IMR-90 (cell line): Measurements from ENCODE around the gene DACT1. TPM values are rescaled to one million over a fixed set of nuclear protein-coding genes. Genes with fewer than 3 reads are reported as not detected.

ENCODE experiments used
- polyA plus RNA-seq, 3 experiments: library from polyadenylated mRNA; depleted of rRNA; stranded (reverse); fragments of >200 nt; gene quantifications; 2 replicates each; pipeline ENCODE4 v1.2.3, GENCODE V29; 2012; ENCODE audit warnings: low replicate concordance in 1 of 3
- total RNA-seq: library from RNA; depleted of rRNA; stranded (reverse); fragments of >200 nt; gene quantifications from 2 replicates; pipeline ENCODE4 v1.2.3, GENCODE V29; 2012; rRNA removed

DACT1 gene
- total and polyA plus RNA-seq, 2 of the 4 experiments (the other 2 are of a cell fraction), result 6.5 to 9.7 TPM

Other genes with a start within 250 kb of the DACT1 start
- not detected in 2 replicates for gene TOMM20L, start 242.0 kb upstream of the DACT1 start, total RNA-seq
- gene TOMM20L, start 242.0 kb upstream of the DACT1 start, polyA plus RNA-seq (2012; rRNA removed), result not detected in 2 replicates
- gene TIMM9, start 210.4 kb upstream of the DACT1 start, total RNA-seq, result 27.8 and 49.7 TPM in 2 replicates
- 19.2 and 23.7 TPM in 2 replicates for gene TIMM9, start 210.4 kb upstream of the DACT1 start, polyA plus RNA-seq (2012; rRNA removed)
- gene KIAA0586, start 210.2 kb upstream of the DACT1 start, total RNA-seq, result 36.7 and 44.4 TPM in 2 replicates
- 9.4 and 9.5 TPM in 2 replicates for gene KIAA0586, start 210.2 kb upstream of the DACT1 start, polyA plus RNA-seq (2012; rRNA removed)